NCI-H774 (cell line): ENCODE data around the gene ITPR1.

Experiments
- DNase-seq: peaks from one replicate; lab custom pipeline; 2025; lab: John Stamatoyannopoulos, UW

ITPR1 gene

GRCh38 chr3:4814305-4814903 is 321.3 kb downstream of the ITPR1 start:
- no peak for DNase-seq

- DNase-seq: no peak
Observed at GRCh38 chr3:4814904-4815574, 321.9 kb downstream of the ITPR1 start.

GRCh38 chr3:4816306-4816705 is 323.2 kb downstream of the ITPR1 start:
- no peak for DNase-seq

- DNase-seq: no peak
Observed at GRCh38 chr3:4816718-4817117, 323.6 kb downstream of the ITPR1 start.

GRCh38 chr3:4817128-4817527 is 324.0 kb downstream of the ITPR1 start:
- DNase-seq: no peak

- no peak for DNase-seq
Observed at GRCh38 chr3:4818164-4818563, 325.0 kb downstream of the ITPR1 start.

GRCh38 chr3:4818986-4819693 is 326.0 kb downstream of the ITPR1 start:
- DNase-seq: no peak

- DNase-seq: no peak
Observed at GRCh38 chr3:4819746-4820145, 326.6 kb downstream of the ITPR1 start.

GRCh38 chr3:4820296-4821121 is 327.4 kb downstream of the ITPR1 start:
- DNase-seq: no peak

GRCh38 chr3:4821338-4821737 is 328.2 kb downstream of the ITPR1 start:
- DNase-seq: no peak

GRCh38 chr3:4821975-4822374 is 328.8 kb downstream of the ITPR1 start:
- no peak for DNase-seq

GRCh38 chr3:4822568-4822967 is 329.4 kb downstream of the ITPR1 start:
- DNase-seq: no peak

- no peak for DNase-seq
Observed at GRCh38 chr3:4823385-4823784, 330.2 kb downstream of the ITPR1 start.

- no peak for DNase-seq
Observed at GRCh38 chr3:4823986-4824925, 331.1 kb downstream of the ITPR1 start.

GRCh38 chr3:4824926-4825325 is 331.8 kb downstream of the ITPR1 start:
- no peak for DNase-seq

GRCh38 chr3:4825436-4826236 is 332.5 kb downstream of the ITPR1 start:
- no peak for DNase-seq

- no peak for DNase-seq
Observed at GRCh38 chr3:4826237-4827100, 333.3 kb downstream of the ITPR1 start.

- no peak for DNase-seq
Observed at GRCh38 chr3:4827767-4828166, 334.6 kb downstream of the ITPR1 start.

GRCh38 chr3:4828279-4829030 is 335.3 kb downstream of the ITPR1 start:
- DNase-seq: no peak
